ENCODE data around the gene FOXA3. TPM values are rescaled to one million over a fixed set of nuclear protein-coding genes. Genes with fewer than 3 reads are reported as not detected.

The FOXA3 gene
- total RNA-seq, 2 donors from 2014 or later = 0.09 to 1.1 TPM

DNA sequence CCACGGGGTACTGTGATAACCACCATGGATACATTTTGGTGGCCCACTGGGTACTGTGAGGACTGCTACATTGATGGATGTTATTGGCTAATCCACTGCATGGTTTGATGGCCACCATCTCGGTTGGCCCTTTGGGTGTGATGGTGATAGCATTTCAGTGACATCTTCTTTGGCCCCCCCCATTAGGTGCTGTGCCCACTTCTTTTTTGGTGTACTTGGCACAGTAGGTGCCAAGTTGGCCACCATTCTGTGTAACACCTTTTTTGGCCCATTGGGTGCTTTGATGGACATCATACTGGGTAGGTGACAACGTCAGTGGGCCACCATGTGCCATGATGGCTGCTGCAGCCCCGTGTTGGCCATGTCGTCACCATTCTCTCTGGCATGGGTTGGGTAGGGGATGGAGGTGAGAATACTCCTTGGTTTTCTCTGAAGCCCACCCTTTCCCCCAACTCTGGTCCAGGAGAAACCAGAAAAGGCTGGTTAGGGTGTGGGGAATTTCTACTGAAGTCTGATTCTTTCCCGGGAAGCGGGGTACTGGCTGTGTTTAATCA lies 9.2 kb downstream of the FOXA3 start:
- Histone ChIP-seq H3K27me3 (replicated peaks; ENCODE audit: insufficient read depth) (no peaks in the 10 kb centered on the region), H3K9me3 (no peaks in the 10 kb centered on the region), H3K4me1 (replicated peaks) (peaks cover 2% of the 10 kb centered on the region), H3K36me3 (no peaks in the 10 kb centered on the region), H3K4me3 (no peak overlapping the region), H3K27ac (no peak overlapping the region)
- no peak for TF ChIP-seq POLR2AphosphoS5 (IDR thresholded peaks at IDR 0.05)
- TF ChIP-seq, protein P1, sequence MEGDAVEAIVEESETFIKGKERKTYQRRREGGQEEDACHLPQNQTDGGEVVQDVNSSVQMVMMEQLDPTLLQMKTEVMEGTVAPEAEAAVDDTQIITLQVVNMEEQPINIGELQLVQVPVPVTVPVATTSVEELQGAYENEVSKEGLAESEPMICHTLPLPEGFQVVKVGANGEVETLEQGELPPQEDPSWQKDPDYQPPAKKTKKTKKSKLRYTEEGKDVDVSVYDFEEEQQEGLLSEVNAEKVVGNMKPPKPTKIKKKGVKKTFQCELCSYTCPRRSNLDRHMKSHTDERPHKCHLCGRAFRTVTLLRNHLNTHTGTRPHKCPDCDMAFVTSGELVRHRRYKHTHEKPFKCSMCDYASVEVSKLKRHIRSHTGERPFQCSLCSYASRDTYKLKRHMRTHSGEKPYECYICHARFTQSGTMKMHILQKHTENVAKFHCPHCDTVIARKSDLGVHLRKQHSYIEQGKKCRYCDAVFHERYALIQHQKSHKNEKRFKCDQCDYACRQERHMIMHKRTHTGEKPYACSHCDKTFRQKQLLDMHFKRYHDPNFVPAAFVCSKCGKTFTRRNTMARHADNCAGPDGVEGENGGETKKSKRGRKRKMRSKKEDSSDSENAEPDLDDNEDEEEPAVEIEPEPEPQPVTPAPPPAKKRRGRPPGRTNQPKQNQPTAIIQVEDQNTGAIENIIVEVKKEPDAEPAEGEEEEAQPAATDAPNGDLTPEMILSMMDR (IDR thresholded peaks at IDR 0.05) = no peak
- TF ChIP-seq POLR2A (IDR thresholded peaks at IDR 0.05) = no peak
- 87% methylated on average over 7 of the region's 7 CpGs for WGBS
- intact Hi-C loops (cut with DNase I) = no loop called here
- DNase-seq (ENCODE audit: low spot score) = no peak

DNA sequence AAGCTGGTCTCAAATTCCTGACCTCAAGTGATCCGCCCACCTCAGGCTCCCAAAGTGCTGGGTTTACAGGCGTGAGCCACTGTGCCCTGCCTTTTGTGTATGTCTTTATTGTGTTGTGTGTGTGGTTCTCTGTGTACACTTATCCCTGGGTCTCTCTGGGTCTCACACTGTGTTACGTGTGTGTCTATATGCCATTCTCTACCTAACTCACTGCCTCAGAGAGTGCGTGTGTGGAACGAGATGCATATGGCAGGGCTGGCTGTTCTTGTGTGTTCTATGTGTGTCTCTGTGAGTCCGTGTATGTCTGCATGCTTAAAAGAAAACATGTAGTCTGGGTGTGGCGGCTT lies 10.5 kb downstream of the FOXA3 start:
- Histone ChIP-seq H3K4me1 (replicated peaks) (peaks cover 5% of the 10 kb centered on the region), H3K9me3 (no peaks in the 10 kb centered on the region), H3K27me3 (replicated peaks; ENCODE audit: insufficient read depth) (no peaks in the 10 kb centered on the region), H3K4me3 (no peak overlapping the region), H3K27ac (no peak overlapping the region), H3K36me3 (no peaks in the 10 kb centered on the region)
- TF ChIP-seq, protein P1 (IDR thresholded peaks at IDR 0.05) = no peak
- TF ChIP-seq POLR2A (IDR thresholded peaks at IDR 0.05) (no peak), POLR2AphosphoS5 (IDR thresholded peaks at IDR 0.05) (no peak)
- intact Hi-C loops (cut with DNase I) = no loop called here
- DNase-seq (ENCODE audit: low spot score) = no peak
- 91% methylated on average over 7 of the region's 7 CpGs for WGBS

DNA sequence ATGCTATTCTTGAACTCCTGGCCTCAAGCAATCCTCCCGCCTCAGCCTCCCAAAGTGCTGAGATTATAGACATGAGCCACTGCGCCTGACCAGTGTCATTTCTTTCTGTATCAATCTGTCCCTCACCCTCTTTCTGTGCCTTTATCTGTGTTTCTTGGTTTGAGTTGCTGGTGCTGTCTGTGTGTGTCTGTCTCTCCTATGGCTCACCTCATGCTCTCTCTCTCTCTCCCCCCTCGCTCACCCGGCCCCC lies 12.0 kb downstream of the FOXA3 start:
- intact Hi-C loops (cut with DNase I) = no loop called here
- Histone ChIP-seq H3K4me1 (replicated peaks) (peaks cover 5% of the 10 kb centered on the region), H3K4me3 (no peak overlapping the region), H3K36me3 (no peaks in the 10 kb centered on the region), H3K27ac (peak overlapping the region; percentile 68 to 72), H3K9me3 (no peaks in the 10 kb centered on the region), H3K27me3 (replicated peaks; ENCODE audit: insufficient read depth) (no peaks in the 10 kb centered on the region)
- 52% methylated on average over 4 of the region's 4 CpGs for WGBS
- TF ChIP-seq POLR2AphosphoS5 (IDR thresholded peaks at IDR 0.05) = no peak
- TF ChIP-seq POLR2A (IDR thresholded peaks at IDR 0.05) = no peak
- TF ChIP-seq, protein P1 (IDR thresholded peaks at IDR 0.05) = no peak
- no peak for DNase-seq (ENCODE audit: low spot score)

DNA sequence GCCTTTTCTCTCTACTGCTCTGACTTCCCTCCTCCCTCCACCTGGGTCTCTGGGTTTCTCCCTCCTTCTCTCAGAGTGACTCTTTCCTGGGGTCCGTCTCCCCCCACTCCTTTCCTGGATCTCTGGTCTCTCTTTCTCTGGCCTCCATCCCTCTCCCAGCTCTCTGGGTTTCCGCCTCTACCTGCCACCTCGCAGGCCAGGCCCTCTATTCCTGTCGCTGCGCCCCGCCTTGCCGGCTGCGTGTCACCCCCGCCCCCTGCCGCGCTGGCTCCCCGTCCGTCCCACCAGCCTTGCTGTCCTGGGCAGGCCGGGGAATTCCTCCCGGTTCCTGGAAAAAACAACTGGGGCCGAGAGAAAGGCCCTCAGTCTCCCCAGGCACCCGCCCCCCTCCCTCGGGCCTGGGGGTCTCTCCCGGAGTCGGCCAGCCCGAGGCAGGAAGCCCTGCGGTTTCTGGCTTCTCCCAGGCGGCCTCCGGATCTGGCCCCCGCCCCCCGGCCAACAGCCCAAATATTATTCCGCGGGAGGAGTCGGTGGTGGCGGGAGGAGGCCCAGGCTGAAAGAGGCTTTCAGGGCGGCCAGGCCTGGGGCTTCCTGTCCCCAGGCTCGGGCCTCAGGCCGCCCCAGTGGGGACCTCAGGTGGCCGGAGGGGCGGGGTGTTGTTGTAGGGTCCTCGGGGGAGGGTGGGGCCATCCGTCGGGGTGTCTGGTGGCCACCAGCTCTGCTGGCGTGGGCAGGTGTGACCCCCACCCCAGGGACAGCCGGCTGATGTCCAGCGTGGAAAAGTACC lies 12.5 kb downstream of the FOXA3 start:
- peak overlapping the region; percentile 68 to 72 for H3K27ac ChIP-seq
- H3K4me1 ChIP-seq (replicated peaks) = peaks cover 5% of the 10 kb centered on the region
- 3% methylated on average over 34 of the region's 41 CpGs for WGBS
- no peaks in the 10 kb centered on the region for H3K27me3 ChIP-seq (replicated peaks; ENCODE audit: insufficient read depth)
- no peaks in the 10 kb centered on the region for H3K36me3 ChIP-seq
- peak; percentile 52 for DNase-seq (ENCODE audit: low spot score)
- peak overlapping the region in 1 of 2 donors; percentile 18 for H3K4me3 ChIP-seq
- TF ChIP-seq POLR2A (IDR thresholded peaks at IDR 0.05) = peak; percentile 43
- TF ChIP-seq, protein P1 (IDR thresholded peaks at IDR 0.05) = no peak
- no peak for TF ChIP-seq POLR2AphosphoS5 (IDR thresholded peaks at IDR 0.05)
- no peaks in the 10 kb centered on the region for H3K9me3 ChIP-seq
- intact Hi-C loops (cut with DNase I) = no loop called here

Measured in prostate gland (tissue), 2 donors.